Measurements from ENCODE around the gene DENND11.
A peak's percentile ranks its signal among the peaks of the same experiment; 100 is the strongest.

Gene DENND11

DNA sequence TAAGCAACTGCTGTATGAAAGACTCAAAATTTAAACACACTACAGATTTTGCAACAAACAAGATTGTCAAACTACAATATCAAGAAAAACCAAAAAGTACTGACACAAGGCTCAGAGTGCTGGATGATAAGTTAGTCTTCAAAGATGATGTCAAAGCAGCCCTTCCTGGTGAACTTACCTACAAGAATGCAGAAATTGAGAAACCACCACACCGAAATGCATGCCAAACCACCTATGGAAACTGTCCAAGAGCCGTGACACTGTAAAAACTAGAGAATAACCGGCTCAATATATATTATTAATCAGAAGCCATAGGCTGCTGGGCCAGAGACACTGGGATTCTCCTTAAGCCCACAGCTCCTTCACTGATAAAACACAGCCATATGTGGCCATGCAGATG lies 25.3 kb downstream of the DENND11 start:
- DNase-seq: no peak

DNA sequence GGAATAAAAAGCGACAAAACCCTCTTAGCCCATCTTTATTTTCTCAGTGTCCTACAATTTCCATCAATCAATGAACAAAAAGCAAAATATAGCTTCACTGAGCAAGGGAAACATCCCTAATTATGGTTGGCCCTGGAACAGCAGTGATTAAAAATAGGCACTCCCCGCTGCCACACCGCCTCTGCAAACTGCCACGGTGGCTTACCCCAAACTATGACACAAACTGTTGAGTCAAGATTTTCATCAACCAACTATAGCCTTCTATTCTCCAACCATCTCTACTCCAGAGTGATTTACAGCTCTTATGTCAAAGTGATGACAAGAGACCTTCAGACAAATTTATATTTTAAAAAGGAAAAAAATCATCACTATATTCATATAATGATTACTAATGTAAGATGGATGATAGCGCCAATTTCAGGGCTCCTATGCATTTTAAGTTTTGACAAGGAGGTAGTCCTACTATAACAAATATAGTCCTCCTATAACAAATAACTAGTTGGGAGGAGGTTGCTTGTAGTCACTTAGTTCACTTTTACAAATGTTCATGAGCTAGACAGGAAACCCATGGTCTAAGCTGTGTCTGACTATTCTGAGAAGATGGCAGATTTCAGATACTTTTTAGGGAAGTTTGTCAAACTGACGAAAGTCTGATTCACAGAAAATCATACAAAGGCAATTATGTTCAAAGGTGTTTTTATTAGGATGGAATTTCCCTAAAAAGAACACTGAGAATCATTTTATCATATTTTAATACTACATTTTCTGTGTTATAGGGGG lies 26.3 kb downstream of the DENND11 start:
- DNase-seq: no peak

DNA sequence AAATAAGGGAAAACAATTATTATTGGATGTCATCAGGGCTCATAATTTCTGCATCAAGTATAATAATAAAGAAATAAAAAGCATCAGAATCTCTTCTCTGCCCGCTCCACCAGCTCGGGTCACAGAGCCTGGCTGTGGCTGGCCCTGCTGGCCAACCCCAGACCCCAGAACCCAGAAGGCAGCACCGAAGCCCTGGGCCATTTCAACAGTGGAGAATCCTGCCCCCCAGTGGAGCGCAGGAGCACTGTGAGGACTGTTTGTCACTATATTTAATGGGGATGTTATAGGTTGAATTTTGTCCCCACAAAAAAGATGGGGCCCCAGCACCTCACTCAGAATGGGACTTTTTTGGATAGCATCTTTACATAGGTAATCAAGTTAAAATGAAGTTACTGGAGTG lies 27.3 kb downstream of the DENND11 start:
- DNase-seq: peak; percentile 10

DNA sequence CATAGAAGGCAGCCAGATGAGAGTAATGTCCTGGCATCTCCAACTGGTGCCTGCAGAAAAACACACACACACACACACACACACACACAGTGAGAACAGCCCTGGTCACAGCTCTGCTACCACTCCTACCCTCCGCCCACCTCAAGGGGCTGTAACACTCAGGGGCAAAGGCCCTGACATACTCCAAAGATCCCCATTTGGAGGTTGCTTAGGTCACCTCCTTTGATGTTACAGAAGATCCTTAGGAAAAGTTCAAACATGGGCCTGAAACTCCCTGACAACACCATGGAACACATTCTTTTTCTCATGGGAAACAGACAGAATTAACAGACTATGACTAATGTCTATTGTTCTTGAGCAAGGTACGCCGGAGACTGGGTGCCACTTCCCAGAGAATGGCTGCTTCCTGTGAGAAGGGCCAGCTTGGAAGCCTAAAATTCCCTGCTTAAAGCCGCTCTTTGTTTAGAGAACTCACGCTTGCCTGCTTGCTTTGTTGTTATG lies 27.7 kb downstream of the DENND11 start:
- DNase-seq: no peak

DNA sequence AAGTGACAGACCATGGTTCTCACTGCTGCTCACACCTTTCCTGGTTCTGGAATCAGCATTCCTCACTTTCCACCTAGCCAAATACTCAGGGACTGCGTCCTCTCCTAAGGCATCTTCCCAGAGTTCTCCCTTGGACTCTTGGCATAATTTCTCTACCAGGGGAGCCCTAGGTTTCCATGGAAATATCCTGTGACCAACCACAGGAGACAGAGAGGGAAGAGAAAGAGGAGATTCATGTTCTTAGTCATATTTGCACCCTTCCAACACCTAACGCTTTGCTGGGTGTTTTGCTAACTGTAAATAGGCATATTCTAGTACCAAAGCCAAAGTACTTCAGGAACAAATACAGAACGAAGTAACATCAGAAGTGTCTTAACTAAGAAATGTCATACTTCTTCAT lies 28.6 kb downstream of the DENND11 start:
- no peak for DNase-seq

DNA sequence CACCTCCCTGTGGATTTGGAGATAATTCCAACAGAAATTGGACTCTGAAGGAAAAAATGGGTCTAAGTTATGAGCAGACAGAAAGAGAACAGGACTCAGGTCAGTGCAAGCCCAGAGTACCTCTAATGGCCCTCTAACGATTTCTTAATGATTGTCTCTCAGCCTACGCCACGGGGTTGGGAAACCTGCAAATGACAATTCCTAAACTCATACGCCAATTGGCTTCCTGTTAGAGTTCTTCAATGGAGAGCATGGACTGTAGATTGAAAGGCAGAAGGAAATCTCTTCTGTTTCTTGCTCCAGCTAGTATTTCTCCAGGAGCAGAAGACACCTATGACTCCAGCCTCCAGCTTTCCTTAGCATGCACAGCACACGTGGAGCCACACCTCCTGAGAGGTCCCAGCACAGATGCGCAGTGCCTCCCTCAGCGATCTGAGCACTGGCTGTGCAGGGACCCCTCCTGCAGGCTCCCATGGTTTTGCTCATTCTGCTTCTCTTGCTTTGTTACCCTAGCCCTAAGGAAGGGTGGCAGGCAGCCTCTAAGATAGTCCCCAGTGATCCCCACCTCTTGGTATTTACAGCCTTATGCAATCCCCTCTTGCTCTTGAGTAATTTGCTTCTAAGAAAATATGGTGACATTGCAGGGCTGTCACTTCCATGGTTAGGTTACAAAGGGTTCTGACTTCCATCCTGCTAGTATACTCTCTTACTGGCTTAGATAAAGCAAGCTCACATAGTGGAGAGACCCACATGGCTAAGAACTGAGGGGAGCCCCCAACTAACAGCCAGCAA lies 30.1 kb downstream of the DENND11 start:
- DNase-seq: no peak

DNA sequence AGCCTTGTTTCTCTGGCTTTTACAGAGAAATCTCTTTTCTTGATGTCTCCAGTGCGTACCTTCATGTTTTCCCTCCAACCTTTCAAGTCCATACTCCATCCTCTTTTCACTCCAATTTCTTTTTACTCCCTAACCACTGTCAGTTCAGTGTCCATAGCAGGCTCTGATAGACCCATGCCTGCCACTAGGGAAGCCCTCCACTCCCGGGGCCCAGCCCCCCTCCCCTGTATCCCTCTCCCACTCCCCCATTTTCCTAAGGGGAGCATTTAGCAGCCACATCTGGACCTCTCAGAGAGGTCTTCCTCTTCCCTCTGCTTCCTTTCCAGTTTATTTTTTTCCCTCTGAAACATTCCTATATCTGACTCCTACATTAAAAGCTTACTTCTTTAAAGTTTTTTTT lies 33.1 kb downstream of the DENND11 start:
- no peak for DNase-seq

DNA sequence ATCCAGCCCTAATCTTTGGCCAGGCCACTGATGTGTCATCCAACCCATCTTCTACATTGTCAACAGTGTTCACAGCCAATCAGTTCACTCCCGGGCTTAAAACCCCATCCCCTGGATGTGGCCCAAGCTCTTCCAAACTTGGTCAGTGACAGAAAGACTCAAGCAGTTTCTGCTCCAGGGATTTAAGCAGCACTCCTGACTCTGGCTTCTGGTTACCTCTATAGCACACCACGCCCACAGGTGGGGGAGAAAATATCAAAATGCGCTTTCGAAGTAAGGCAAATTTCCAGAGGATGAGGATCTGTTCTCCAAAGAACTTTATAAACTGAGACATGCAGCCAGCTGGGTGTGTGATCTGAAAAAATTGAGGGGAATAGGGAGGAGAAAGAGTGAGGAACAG lies 35.9 kb downstream of the DENND11 start:
- DNase-seq: no peak

DNA sequence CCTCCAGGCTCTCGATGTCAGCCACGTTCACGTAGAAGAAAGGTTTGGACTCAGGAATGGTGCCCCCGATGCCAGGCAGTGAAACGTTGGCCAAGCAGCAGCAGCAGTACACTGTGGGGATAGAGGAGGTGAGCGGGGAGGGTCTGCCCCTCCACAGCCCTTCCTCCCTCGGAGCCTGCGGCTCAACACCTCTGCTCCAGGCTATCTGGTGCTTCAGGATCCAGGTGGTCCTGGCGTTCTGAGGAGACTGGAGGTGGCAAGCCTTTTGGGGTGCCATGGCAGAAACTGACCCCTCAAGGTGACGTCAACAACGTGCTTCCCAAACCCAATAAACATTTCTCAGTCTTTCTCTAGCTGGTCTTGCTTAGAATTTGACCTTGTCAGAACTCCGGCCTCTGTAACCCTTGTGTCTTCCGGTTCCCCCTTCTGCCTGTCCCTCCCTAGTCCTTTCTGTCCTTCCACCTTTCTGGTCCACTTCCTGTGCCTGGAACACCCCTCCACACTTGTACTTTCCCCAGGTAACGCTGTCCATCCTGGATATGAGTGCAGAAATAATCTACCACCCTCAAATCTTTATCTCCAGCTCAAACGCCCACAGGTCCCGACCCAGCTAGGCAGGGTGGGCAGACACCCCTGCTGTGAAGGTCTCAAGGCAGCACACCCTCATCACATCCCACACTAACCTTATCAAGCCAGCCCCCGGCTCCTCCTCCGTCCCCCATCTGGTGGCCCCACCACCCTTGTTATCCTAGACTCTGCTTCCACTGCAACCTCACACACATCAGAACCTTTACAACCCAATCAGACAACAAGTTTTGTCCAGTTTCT lies 36.5 kb downstream of the DENND11 start:
- DNase-seq: no peak

DNA sequence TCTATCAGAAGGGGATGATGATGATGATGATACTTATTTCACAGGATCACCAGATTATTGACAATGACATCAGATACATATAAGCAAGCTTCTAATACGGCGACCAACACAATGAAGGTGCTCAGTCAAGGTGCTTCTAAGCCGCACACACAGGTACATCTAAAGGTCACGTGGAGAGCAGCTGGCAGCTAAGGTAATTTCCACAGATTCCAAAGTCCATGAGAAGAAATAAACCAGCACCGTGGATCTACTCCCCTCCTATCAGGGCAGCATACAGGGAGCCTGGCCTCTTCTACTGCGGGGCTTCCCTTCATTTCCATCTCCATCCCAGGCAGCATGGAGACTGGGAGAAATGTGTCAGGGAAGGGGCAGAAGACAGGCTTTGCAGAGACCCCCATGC lies 37.5 kb downstream of the DENND11 start:
- DNase-seq: no peak

DNA sequence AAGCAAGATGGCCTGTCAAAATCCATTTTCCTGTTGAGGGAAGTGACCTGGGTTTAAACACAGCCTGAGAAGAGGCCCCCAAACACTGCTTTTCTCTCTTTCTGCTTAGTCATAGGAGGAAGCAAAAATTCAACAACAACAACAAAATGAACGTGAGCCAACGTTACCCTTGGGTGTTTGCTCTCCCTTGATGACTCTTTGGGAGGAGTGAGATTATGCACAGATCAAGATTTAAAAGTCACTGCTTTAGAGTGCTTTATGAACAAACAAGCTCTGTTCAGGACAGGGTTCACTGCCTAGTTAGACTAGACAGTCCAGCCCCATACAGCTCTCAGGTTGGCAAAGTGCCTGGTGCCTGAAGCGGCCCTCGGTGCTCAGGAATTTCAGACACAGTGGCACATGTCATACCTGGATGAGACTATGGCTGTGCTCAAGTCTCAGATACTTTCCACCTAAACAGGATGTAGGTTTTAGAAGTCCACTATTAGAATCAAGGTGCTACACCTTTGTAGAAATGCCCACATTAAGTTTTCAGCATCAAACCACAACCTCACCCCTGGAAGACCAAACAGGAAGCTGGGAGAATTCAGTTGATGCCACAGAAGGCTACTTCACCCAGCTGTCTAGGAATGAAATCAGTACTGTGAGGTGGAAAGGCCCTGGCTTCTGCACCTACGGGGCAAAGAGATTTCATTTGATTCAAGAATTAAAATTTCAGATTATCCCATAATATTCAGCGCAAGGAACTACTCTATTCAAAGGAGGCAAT lies 38.7 kb downstream of the DENND11 start:
- DNase-seq: no peak

DNA sequence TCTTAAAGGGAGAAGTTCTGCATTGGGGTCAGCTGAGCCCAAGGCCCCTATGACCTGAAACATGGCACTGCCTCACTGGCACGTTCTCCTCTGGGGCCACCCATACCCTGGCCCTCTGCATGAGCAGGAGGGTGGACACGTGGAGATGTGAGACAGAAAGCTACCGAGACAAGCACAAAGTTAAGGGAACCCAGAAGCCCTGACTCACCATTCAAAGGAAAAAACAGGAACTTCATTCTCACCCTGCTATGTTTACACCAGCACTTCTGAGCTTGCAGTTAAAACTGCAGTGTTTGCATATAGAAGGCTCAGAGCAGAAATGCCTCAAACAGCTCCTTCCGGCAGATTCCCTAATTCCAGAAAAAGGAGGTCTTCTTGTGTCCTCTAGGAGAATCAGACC lies 41.7 kb downstream of the DENND11 start:
- DNase-seq: no peak

DNA sequence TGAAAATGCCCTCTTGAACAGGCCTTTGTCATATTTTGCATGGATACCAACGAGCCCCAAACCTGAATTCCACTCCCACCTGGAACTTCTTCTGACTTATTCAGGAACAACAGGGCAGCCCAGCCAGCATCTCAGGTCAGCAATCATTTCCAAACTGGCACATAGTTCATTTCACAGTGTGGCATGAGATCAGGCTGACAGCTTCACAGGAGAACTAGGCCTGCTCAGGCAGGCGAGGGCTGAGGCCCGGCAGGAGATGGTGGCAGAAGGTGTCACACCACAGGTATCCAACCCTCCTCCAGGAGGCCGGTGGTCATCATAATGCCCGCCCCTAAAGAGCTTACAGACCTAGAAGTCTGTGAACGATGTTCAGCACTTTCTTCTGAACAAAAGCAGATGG lies 42.5 kb downstream of the DENND11 start:
- DNase-seq: no peak

DNA sequence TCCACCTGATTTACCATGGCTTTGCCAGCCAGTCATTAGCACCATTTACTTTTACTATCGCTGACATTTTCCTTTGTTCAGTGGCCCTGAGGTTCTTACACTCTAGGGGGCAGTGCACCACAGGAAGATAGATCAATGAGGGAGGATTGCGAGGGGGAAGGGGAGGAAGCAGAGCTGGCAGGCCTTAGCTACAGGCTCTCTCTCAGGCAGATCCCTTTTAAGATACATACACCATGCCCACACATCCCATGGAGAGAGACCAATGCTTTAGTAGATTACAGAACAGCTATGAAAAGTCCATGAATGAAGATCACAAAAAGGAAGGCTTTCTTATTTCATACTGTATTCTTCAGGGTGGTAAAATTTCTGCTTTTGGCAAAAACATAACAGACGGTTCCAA lies 47.4 kb downstream of the DENND11 start:
- DNase-seq: peak; percentile 92

DNA sequence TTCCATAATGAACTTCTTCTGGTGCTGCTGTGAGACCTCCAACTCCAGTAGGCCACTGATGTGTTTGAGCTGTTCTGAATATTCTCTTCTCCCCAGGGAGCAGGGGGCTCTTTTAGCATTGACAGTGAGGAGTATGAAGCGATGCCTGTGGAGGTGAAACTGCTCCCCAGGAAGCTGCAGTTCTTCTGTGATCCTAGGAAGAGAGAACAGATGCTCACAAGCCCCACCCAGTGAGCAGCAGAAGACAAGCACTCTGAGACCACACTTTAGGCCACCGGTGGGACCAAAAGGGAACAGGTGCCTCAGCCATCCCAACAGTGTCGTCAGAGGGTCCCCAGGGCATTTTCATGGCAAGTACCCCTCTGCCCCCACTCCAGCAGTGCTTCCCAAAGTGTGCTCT lies 49.3 kb downstream of the DENND11 start:
- peak; percentile 11 for DNase-seq
